ENCODE results near the gene SOWAHA.

The SOWAHA gene

GRCh38 chr5:132848270-132848669 lies 35.2 kb downstream of the SOWAHA start:
- TF ChIP-seq CTCF (IDR thresholded peaks at IDR 0.05): no peak

- TF ChIP-seq CTCF (IDR thresholded peaks at IDR 0.05): no peak
Observed at GRCh38 chr5:132849347-132849746, 36.2 kb downstream of the SOWAHA start.

DNA sequence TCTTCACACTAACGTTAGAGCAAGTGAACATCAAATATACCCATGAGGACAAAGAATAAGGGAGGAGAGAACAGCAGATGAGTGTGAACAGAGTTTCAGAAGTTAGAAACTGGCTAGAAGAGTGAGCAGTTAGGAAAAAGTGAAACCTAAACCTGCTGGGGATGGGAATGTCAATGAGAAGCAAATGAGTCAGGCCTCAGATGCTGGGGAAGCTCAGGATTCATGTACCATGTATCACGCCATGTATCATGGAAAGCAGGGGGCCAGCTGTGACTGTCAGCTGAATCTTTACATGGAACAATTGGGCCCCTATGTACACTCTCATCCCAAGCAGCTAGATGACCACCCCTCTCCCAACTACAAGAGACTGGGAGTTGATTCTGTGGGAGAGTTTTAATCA lies 37.0 kb downstream of the SOWAHA start:
- no peak for TF ChIP-seq CTCF (IDR thresholded peaks at IDR 0.05)

DNA sequence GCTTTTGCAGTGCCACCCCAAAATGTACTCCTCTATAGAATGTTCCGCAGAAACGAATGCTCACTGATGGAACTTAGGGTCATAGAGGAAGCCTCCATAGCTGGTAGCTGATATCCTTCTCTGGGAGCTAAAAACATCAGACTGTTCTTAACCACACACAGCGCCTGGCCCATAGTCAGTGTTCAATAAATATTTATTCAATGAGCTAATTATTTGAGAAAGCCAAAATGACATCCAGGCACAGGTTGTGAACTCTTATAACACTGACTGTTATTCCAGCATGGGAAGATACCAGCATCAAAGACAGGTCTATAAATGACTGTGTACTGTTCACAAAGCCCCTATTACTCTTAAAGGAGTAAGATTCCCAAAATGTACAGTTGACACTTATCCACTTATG lies 40.2 kb downstream of the SOWAHA start:
- no peak for TF ChIP-seq CTCF (IDR thresholded peaks at IDR 0.05)

DNA sequence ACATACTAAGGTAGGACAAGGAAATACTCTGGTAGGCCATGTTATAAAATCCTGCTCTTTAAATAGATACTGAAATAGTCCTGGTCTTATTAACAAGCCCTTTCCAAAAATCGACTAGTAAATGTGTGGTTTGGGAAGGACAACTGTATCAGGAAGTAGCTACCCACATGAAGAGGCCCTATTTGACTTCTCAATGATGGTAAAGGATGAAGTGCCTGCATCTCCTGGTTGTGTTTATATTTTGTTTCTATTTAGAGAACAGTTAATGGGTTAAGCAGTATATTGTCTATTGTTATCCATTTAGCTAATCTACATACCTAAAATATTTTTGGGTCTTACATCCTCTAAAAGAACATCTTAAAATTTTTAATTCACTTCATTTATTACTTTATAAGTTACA lies 40.7 kb downstream of the SOWAHA start:
- TF ChIP-seq CTCF (IDR thresholded peaks at IDR 0.05): no peak

GRCh38 chr5:132854301-132854700 lies 41.2 kb downstream of the SOWAHA start:
- no peak for TF ChIP-seq CTCF (IDR thresholded peaks at IDR 0.05)

DNA sequence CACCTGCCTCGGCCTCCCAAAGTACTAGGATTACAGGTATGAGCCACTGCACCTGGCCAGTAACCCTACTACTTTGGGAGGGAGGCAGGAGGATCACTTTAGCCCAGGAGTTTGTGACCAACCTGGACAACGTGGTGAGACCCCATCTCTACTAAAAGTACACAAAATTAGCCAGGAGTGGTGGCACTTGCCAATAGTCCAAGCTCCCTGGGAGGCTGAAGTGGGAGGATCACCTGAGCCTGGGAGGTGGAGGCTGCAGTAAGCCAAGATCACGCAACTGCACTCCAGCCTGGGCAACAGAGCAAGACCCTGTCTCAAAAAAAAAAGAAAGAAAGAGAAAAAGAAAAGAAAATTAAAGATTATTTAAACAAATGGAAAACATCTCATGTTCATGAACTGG lies 42.9 kb downstream of the SOWAHA start:
- TF ChIP-seq CTCF (IDR thresholded peaks at IDR 0.05): no peak

GRCh38 chr5:132859889-132860437 lies 46.9 kb downstream of the SOWAHA start:
- TF ChIP-seq CTCF (IDR thresholded peaks at IDR 0.05): no peak
